ENCODE measurements around the gene C12orf75. TPM values are rescaled to one million over a fixed set of nuclear protein-coding genes. Genes with fewer than 3 reads are reported as not detected.

C12orf75 gene
- total RNA-seq, 1 experiment from 2014 or later = 1.3 TPM

- H3F3A ChIP-seq (ENCODE audit: insufficient read depth, low read depth) = no peaks in the 10 kb centered on the region
- H3K4me3 ChIP-seq = no peak overlapping the region
- peaks cover 34% of the 10 kb centered on the region for H3K27me3 ChIP-seq (ENCODE audit: insufficient read depth, low read depth)
- H3K79me2 ChIP-seq (ENCODE audit: low read depth) = no peaks in the 10 kb centered on the region
- intact Hi-C loops (cut with micrococcal nuclease; ENCODE audit: unreplicated experiment) = no loop called here
- H3K4me2 ChIP-seq = no peak overlapping the region
- no peaks in the 10 kb centered on the region for H3K4me1 ChIP-seq (replicated peaks; ENCODE audit: insufficient read depth)
- no TSS peak for BruUV-seq (replicated peaks)
- no peaks in the 10 kb centered on the region for H4K20me1 ChIP-seq (ENCODE audit: insufficient read depth)
- ChIA-PET POLR2A (ENCODE audit: unreplicated experiment) (no interaction called here), CTCF (no interaction called here)
- DNase-seq = no peak
- H3K9me3 ChIP-seq (ENCODE audit: insufficient read depth, low read depth) = no peaks in the 10 kb centered on the region
- H2AFZ ChIP-seq = no peak overlapping the region
- no peaks in the 10 kb centered on the region for H3K9me2 ChIP-seq (ENCODE audit: insufficient read depth)
- TF ChIP-seq EZH2 (IDR thresholded peaks at IDR 0.05; ENCODE audit: low read depth) (no peak), CTCF (conservative IDR thresholded peaks at IDR 0.05) (no peak)
- no peaks in the 10 kb centered on the region for H3K36me3 ChIP-seq (ENCODE audit: low read depth)
- H3K27ac ChIP-seq = no peak overlapping the region
Observed at GRCh38 chr12:105285378-105285777, 45.1 kb upstream of the C12orf75 start.

- intact Hi-C loops (cut with micrococcal nuclease; ENCODE audit: unreplicated experiment) = no loop called here
- H3K27ac ChIP-seq = no peak overlapping the region
Observed at GRCh38 chr12:105287408-105287807, 43.1 kb upstream of the C12orf75 start.

GRCh38 chr12:105288311-105288996 is 42.0 kb upstream of the C12orf75 start:
- DNase-seq = no peak
- no peak overlapping the region for H3K27ac ChIP-seq
- no TSS peak for BruUV-seq (replicated peaks)
- no peak overlapping the region for H2AFZ ChIP-seq
- H3K4me2 ChIP-seq = no peak overlapping the region
- H3F3A ChIP-seq (ENCODE audit: insufficient read depth, low read depth) = no peaks in the 10 kb centered on the region
- TF ChIP-seq EZH2 (IDR thresholded peaks at IDR 0.05; ENCODE audit: low read depth) (no peak), CTCF (conservative IDR thresholded peaks at IDR 0.05) (no peak)
- H3K4me3 ChIP-seq = no peak overlapping the region
- no peaks in the 10 kb centered on the region for H3K9me3 ChIP-seq (ENCODE audit: insufficient read depth, low read depth)
- no peaks in the 10 kb centered on the region for H3K9me2 ChIP-seq (ENCODE audit: insufficient read depth)
- no peaks in the 10 kb centered on the region for H3K79me2 ChIP-seq (ENCODE audit: low read depth)
- POLR2A ChIA-PET (ENCODE audit: unreplicated experiment) = no interaction called here
- no peaks in the 10 kb centered on the region for H3K36me3 ChIP-seq (ENCODE audit: low read depth)
- CTCF ChIA-PET = no interaction called here
- H3K27me3 ChIP-seq (ENCODE audit: insufficient read depth, low read depth) = peaks cover 43% of the 10 kb centered on the region
- H4K20me1 ChIP-seq (ENCODE audit: insufficient read depth) = no peaks in the 10 kb centered on the region
- intact Hi-C loops (cut with micrococcal nuclease; ENCODE audit: unreplicated experiment) = no loop called here
- no peaks in the 10 kb centered on the region for H3K4me1 ChIP-seq (replicated peaks; ENCODE audit: insufficient read depth)

More at GRCh38 chr12:105287408-105287807, 43.1 kb upstream of the C12orf75 start:
- POLR2A ChIA-PET (ENCODE audit: unreplicated experiment) = no interaction called here
- no peak for TF ChIP-seq CTCF (conservative IDR thresholded peaks at IDR 0.05)
- TF ChIP-seq EZH2 (IDR thresholded peaks at IDR 0.05; ENCODE audit: low read depth) = no peak
- H3K9me3 ChIP-seq (ENCODE audit: insufficient read depth, low read depth) = no peaks in the 10 kb centered on the region
- no peaks in the 10 kb centered on the region for H3K4me1 ChIP-seq (replicated peaks; ENCODE audit: insufficient read depth)
- BruUV-seq (replicated peaks) = no TSS peak
- H3K27me3 ChIP-seq (ENCODE audit: insufficient read depth, low read depth) = peaks cover 44% of the 10 kb centered on the region
- no peak overlapping the region for H2AFZ ChIP-seq
- no peaks in the 10 kb centered on the region for H4K20me1 ChIP-seq (ENCODE audit: insufficient read depth)
- H3K4me3 ChIP-seq = no peak overlapping the region
- DNase-seq = no peak
- CTCF ChIA-PET = no interaction called here
- H3K4me2 ChIP-seq = no peak overlapping the region
- no peaks in the 10 kb centered on the region for H3K9me2 ChIP-seq (ENCODE audit: insufficient read depth)
- no peaks in the 10 kb centered on the region for H3F3A ChIP-seq (ENCODE audit: insufficient read depth, low read depth)
- H3K79me2 ChIP-seq (ENCODE audit: low read depth) = no peaks in the 10 kb centered on the region
- no peaks in the 10 kb centered on the region for H3K36me3 ChIP-seq (ENCODE audit: low read depth)
